ENCODE measurements around the gene MORN2.

MORN2 gene

GRCh38 chr2:38905251-38905650 lies 29.5 kb downstream of the MORN2 start:
- Mint-ChIP-seq H3K27me3 (no peaks in the 10 kb centered on the region), H3K4me1 (no peaks in the 10 kb centered on the region), H3K27ac (ENCODE audit: low read depth) (no peak overlapping the region), H3K36me3 (ENCODE audit: insufficient read depth) (no peaks in the 10 kb centered on the region), H3K9me3 (no peaks in the 10 kb centered on the region), H3K4me3 (no peak overlapping the region)
- ATAC-seq (replicated peaks; ENCODE audit: extremely low read depth, poor library complexity, severe bottlenecking), result no peak
- DNase-seq (ENCODE audit: low spot score in 2 of 2), result no peak

DNA sequence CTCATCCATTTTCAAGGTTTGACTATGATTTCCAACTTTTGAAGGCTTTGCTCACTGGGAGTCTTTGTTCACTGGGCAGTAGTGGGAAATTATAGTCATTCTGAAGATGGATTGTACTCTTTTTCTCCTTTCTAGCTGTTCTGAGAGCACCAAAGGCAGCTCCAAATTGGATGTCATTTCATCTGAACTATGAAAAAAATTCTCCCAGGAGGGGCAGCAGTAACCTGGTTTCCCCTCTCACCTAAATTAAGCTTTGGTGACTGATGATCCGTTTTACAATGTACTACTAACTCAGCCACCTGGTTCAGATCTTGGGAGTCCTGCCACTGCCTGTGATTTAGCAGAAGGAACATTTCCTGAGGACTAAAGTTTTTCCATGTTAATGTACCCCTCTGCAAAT lies 31.5 kb downstream of the MORN2 start:
- Mint-ChIP-seq H3K4me1 (no peaks in the 10 kb centered on the region), H3K27ac (ENCODE audit: low read depth) (no peak overlapping the region), H3K4me3 (no peak overlapping the region), H3K27me3 (no peaks in the 10 kb centered on the region), H3K9me3 (no peaks in the 10 kb centered on the region), H3K36me3 (ENCODE audit: insufficient read depth) (no peaks in the 10 kb centered on the region)
- ATAC-seq (replicated peaks; ENCODE audit: extremely low read depth, poor library complexity, severe bottlenecking), result no peak
- no peak for DNase-seq (ENCODE audit: low spot score in 2 of 2)

GRCh38 chr2:38907743-38908562 lies 32.2 kb downstream of the MORN2 start:
- no peaks in the 10 kb centered on the region for H3K4me1 Mint-ChIP-seq
- no peak overlapping the region for H3K4me3 Mint-ChIP-seq
- no peak overlapping the region for H3K27ac Mint-ChIP-seq (ENCODE audit: low read depth)
- no peak for DNase-seq (ENCODE audit: low spot score in 2 of 2)
- no peaks in the 10 kb centered on the region for H3K9me3 Mint-ChIP-seq
- H3K36me3 Mint-ChIP-seq (ENCODE audit: insufficient read depth), result no peaks in the 10 kb centered on the region
- no peak for ATAC-seq (replicated peaks; ENCODE audit: extremely low read depth, poor library complexity, severe bottlenecking)
- H3K27me3 Mint-ChIP-seq, result no peaks in the 10 kb centered on the region

DNA sequence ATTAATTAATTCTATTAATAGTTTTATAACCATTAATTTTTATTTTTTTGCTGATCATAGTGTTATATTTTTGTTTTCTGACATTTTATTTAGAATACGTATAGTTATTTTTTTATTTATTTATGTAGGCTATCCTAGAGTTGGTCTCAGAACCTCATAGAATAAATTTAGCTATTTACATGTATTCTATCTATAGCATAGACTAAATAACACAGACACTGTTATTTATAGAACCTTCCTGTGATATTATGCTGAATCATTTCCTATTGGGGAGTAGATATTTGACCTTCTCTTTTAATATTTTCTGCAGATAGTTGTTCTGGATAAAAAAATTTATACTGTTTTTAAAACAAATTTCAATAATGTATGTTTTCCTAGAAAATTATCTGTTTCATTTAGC lies 34.1 kb downstream of the MORN2 start:
- DNase-seq (ENCODE audit: low spot score in 2 of 2), result no peak
- Mint-ChIP-seq H3K9me3 (no peaks in the 10 kb centered on the region), H3K27ac (ENCODE audit: low read depth) (no peak overlapping the region), H3K4me1 (no peaks in the 10 kb centered on the region), H3K4me3 (no peak overlapping the region), H3K36me3 (ENCODE audit: insufficient read depth) (no peaks in the 10 kb centered on the region), H3K27me3 (no peaks in the 10 kb centered on the region)
- no peak for ATAC-seq (replicated peaks; ENCODE audit: extremely low read depth, poor library complexity, severe bottlenecking)

GRCh38 chr2:38911191-38911590 lies 35.4 kb downstream of the MORN2 start:
- no peaks in the 10 kb centered on the region for H3K36me3 Mint-ChIP-seq (ENCODE audit: insufficient read depth)
- DNase-seq (ENCODE audit: low spot score in 2 of 2) (no peak), ATAC-seq (replicated peaks; ENCODE audit: extremely low read depth, poor library complexity, severe bottlenecking) (no peak)
- H3K27me3 Mint-ChIP-seq, result no peaks in the 10 kb centered on the region
- no peak overlapping the region for H3K27ac Mint-ChIP-seq (ENCODE audit: low read depth)
- H3K9me3 Mint-ChIP-seq, result no peaks in the 10 kb centered on the region
- H3K4me1 Mint-ChIP-seq, result no peaks in the 10 kb centered on the region
- H3K4me3 Mint-ChIP-seq, result no peak overlapping the region

DNA sequence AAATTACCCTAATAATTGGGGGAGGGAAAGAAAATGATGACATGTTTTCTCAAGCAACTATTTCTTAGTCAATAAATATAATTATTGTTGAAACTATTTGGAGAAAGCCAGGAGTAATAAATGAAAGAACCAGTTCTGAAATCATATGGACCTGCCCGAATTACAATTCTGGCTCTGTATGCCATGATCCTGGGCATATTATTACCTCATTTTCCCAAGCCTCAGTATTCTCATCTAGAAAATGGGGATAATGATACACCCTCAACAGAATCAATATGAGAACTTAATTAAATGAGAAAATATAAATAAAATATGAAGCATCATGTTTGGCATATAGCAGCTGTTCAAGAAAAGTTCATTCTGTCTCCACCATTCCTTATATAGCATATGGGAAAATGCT lies 36.8 kb downstream of the MORN2 start:
- DNase-seq (ENCODE audit: low spot score in 2 of 2), result no peak
- Mint-ChIP-seq H3K36me3 (ENCODE audit: insufficient read depth) (no peaks in the 10 kb centered on the region), H3K4me3 (no peak overlapping the region), H3K27me3 (no peaks in the 10 kb centered on the region), H3K27ac (ENCODE audit: low read depth) (no peak overlapping the region), H3K4me1 (no peaks in the 10 kb centered on the region), H3K9me3 (no peaks in the 10 kb centered on the region)
- no peak for ATAC-seq (replicated peaks; ENCODE audit: extremely low read depth, poor library complexity, severe bottlenecking)

- Mint-ChIP-seq H3K9me3 (no peaks in the 10 kb centered on the region), H3K4me3 (no peak overlapping the region), H3K27ac (ENCODE audit: low read depth) (no peak overlapping the region), H3K36me3 (ENCODE audit: insufficient read depth) (no peaks in the 10 kb centered on the region), H3K27me3 (peaks cover 11% of the 10 kb centered on the region), H3K4me1 (no peaks in the 10 kb centered on the region)
- no peak for DNase-seq (ENCODE audit: low spot score in 2 of 2)
- no peak for ATAC-seq (replicated peaks; ENCODE audit: extremely low read depth, poor library complexity, severe bottlenecking)
Measured at GRCh38 chr2:38922389-38922788, 46.6 kb downstream of the MORN2 start.

GRCh38 chr2:38922902-38923301 lies 47.1 kb downstream of the MORN2 start:
- Mint-ChIP-seq H3K27ac (ENCODE audit: low read depth) (no peak overlapping the region), H3K4me3 (no peak overlapping the region), H3K4me1 (no peaks in the 10 kb centered on the region), H3K9me3 (no peaks in the 10 kb centered on the region), H3K27me3 (peaks cover 11% of the 10 kb centered on the region), H3K36me3 (ENCODE audit: insufficient read depth) (no peaks in the 10 kb centered on the region)
- no peak for DNase-seq (ENCODE audit: low spot score in 2 of 2)
- no peak for ATAC-seq (replicated peaks; ENCODE audit: extremely low read depth, poor library complexity, severe bottlenecking)

- peaks cover 11% of the 10 kb centered on the region for H3K27me3 Mint-ChIP-seq
- no peaks in the 10 kb centered on the region for H3K9me3 Mint-ChIP-seq
- H3K4me1 Mint-ChIP-seq, result no peaks in the 10 kb centered on the region
- no peak for DNase-seq (ENCODE audit: low spot score in 2 of 2)
- no peak for ATAC-seq (replicated peaks; ENCODE audit: extremely low read depth, poor library complexity, severe bottlenecking)
- H3K27ac Mint-ChIP-seq (ENCODE audit: low read depth), result no peak overlapping the region
- H3K4me3 Mint-ChIP-seq, result no peak overlapping the region
- no peaks in the 10 kb centered on the region for H3K36me3 Mint-ChIP-seq (ENCODE audit: insufficient read depth)
Measured at GRCh38 chr2:38925982-38926381, 50.2 kb downstream of the MORN2 start.

DNA sequence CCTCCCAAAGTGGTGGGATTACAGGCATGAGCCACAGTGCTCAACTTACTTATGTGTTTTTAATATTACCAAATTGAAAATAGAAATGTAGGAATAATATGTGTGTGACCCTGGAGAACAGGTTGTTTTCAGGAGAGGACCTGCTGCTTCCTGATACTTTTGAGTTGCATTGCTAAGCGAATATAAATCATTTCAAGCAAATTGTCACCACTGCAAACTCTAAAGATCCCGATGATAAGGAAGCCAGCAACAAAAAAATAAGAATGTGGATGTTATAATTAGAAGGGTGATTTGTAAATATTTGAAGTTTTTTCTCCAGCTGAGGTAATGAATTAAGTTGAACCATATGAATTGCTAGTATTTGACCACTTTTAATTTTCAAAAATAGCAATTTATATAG lies 54.8 kb downstream of the MORN2 start:
- Mint-ChIP-seq H3K4me1 (no peaks in the 10 kb centered on the region), H3K4me3 (no peak overlapping the region), H3K36me3 (ENCODE audit: insufficient read depth) (no peaks in the 10 kb centered on the region), H3K27me3 (peaks cover 19% of the 10 kb centered on the region), H3K27ac (ENCODE audit: low read depth) (no peak overlapping the region), H3K9me3 (no peaks in the 10 kb centered on the region)
- DNase-seq (ENCODE audit: low spot score in 2 of 2) (no peak), ATAC-seq (replicated peaks; ENCODE audit: extremely low read depth, poor library complexity, severe bottlenecking) (no peak)
